Germinal center (tissue), 1 donor: ENCODE measurements around the gene QSOX2.

Source experiments
- DNase-seq: peaks from one replicate; pipeline ENCODE4 v3.0.0; 2012; ENCODE audit warnings: mixed read lengths, low spot score

QSOX2 gene

GRCh38 chr9:136222166-136222905 is 23.3 kb downstream of the QSOX2 start:
- DNase-seq: no peak

GRCh38 chr9:136220017-136220729 is 25.4 kb downstream of the QSOX2 start:
- DNase-seq: no peak

- DNase-seq: no peak
Measured at GRCh38 chr9:136219276-136219675, 26.3 kb downstream of the QSOX2 start.

GRCh38 chr9:136218673-136219072 is 26.9 kb downstream of the QSOX2 start:
- DNase-seq: no peak

GRCh38 chr9:136218271-136218670 is 27.3 kb downstream of the QSOX2 start:
- no peak for DNase-seq

- DNase-seq: no peak
Measured at GRCh38 chr9:136216541-136217244, 28.9 kb downstream of the QSOX2 start.

GRCh38 chr9:136213733-136214132 is 31.9 kb downstream of the QSOX2 start:
- DNase-seq: no peak

GRCh38 chr9:136212345-136212950 is 33.2 kb downstream of the QSOX2 start:
- DNase-seq: no peak

GRCh38 chr9:136211441-136212344 is 33.9 kb downstream of the QSOX2 start:
- DNase-seq: no peak

GRCh38 chr9:136211006-136211405 is 34.6 kb downstream of the QSOX2 start:
- DNase-seq: no peak

- no peak for DNase-seq
Measured at GRCh38 chr9:136210276-136210675, 35.3 kb downstream of the QSOX2 start.

- DNase-seq: no peak
Measured at GRCh38 chr9:136209786-136210185, 35.8 kb downstream of the QSOX2 start.

GRCh38 chr9:136209232-136209631 is 36.4 kb downstream of the QSOX2 start:
- DNase-seq: no peak

- no peak for DNase-seq
Measured at GRCh38 chr9:136208675-136209074, 36.9 kb downstream of the QSOX2 start.

GRCh38 chr9:136207616-136208015 is 38.0 kb downstream of the QSOX2 start:
- no peak for DNase-seq

- DNase-seq: no peak
Measured at GRCh38 chr9:136206602-136207275, 38.9 kb downstream of the QSOX2 start.

GRCh38 chr9:136205707-136205992 is 40.0 kb downstream of the QSOX2 start:
- DNase-seq: no peak

GRCh38 chr9:136204838-136205706 is 40.5 kb downstream of the QSOX2 start, which contains the start of gene LHX3:
TSS of gene LHX3 (minus strand) at chr9:136205128. CDS start at chr9:136205012, 116 bp downstream.
- peak; percentile 67 for DNase-seq

GRCh38 chr9:136204145-136204805 is 41.3 kb downstream of the QSOX2 start:
- DNase-seq: no peak
